WTC11 (cell line): ENCODE measurements around the gene TAC3. TPM values are rescaled to one million over a fixed set of nuclear protein-coding genes. Genes with fewer than 3 reads are reported as not detected.

ENCODE experiments used
- ATAC-seq: fragments of 200-7000 bp; cut with Tn5 transposase; 2 replicates; pipeline ENCODE4 v1.10.0; 2021; ENCODE audit warnings: mild to moderate bottlenecking, moderate library complexity
- CTCF ChIA-PET: fragments of 300-600 bp; sonication (Branson Sonifier 250); formaldehyde crosslinking; loops from one replicate; lab custom pipeline; 2021; ENCODE audit warnings: antibody characterized with exemption; lab: Charles Lee
- POLR2A ChIA-PET: fragments of 350-600 bp; sonication (Branson Sonifier 250); formaldehyde crosslinking; loops from one replicate; lab custom pipeline; 2021; ENCODE audit warnings: antibody characterized with exemption; lab: Charles Lee
- DNase-seq: peaks from one replicate; pipeline ENCODE4 v3.0.0; 2021; ENCODE audit warnings: low spot score
- H3K27ac Mint-ChIP-seq: 2 replicates; pipeline ENCODE4 v1.8.0; 2021; ENCODE audit warnings: mixed read lengths
- H3K27me3 Mint-ChIP-seq: 2 replicates; pipeline ENCODE4 v1.8.0; 2021; ENCODE audit warnings: low read depth, mild to moderate bottlenecking, moderate library complexity, mixed read lengths
- H3K36me3 Mint-ChIP-seq: 2 replicates; pipeline ENCODE4 v1.8.0; 2021; ENCODE audit warnings: mixed read lengths
- H3K4me1 Mint-ChIP-seq: 2 replicates; pipeline ENCODE4 v1.8.0; 2022; ENCODE audit warnings: mixed read lengths
- H3K4me3 Mint-ChIP-seq: 2 replicates; pipeline ENCODE4 v1.8.0; 2021; ENCODE audit warnings: mild to moderate bottlenecking, moderate library complexity, mixed read lengths
- H3K9me3 Mint-ChIP-seq: 2 replicates; pipeline ENCODE4 v1.8.0; 2021; ENCODE audit warnings: mixed read lengths
- CBFB ChIP-seq: sonication (generic); formaldehyde crosslinking; IDR thresholded peaks from 2 replicates; pipeline ENCODE4 v1.8.1; 2022; ENCODE audit warnings: mild to moderate bottlenecking, low read depth, missing genetic modification reagents
- ETV6 ChIP-seq: sonication (generic); formaldehyde crosslinking; IDR thresholded peaks from 2 replicates; pipeline ENCODE4 v1.8.1; 2022; ENCODE audit warnings: mild to moderate bottlenecking, missing genetic modification reagents
- FOXK1 ChIP-seq: sonication (generic); formaldehyde crosslinking; IDR thresholded peaks from 2 replicates; pipeline ENCODE4 v1.8.0; 2022; ENCODE audit warnings: mild to moderate bottlenecking, moderate library complexity, missing genetic modification reagents
- SMAD3 ChIP-seq: sonication (generic); formaldehyde crosslinking; IDR thresholded peaks from 2 replicates; pipeline ENCODE4 v1.8.0; 2022; ENCODE audit warnings: missing genetic modification reagents, mild to moderate bottlenecking, borderline replicate concordance
- SMAD4 ChIP-seq: sonication (generic); formaldehyde crosslinking; IDR thresholded peaks from 2 replicates; pipeline ENCODE4 v1.8.0; 2022; ENCODE audit warnings: mild to moderate bottlenecking, missing genetic modification reagents
- ZBTB21 ChIP-seq: sonication (generic); formaldehyde crosslinking; IDR thresholded peaks from 2 replicates; pipeline ENCODE4 v1.8.1; 2023; ENCODE audit warnings: mild to moderate bottlenecking, missing genetic modification reagents, borderline replicate concordance
- total RNA-seq: library from RNA; stranded (reverse); gene quantifications from 3 replicates; pipeline ENCODE4 v1.2.3, GENCODE V29; 2021
- TF ChIP-seq, protein P1 (sequence below): sonication (generic); formaldehyde crosslinking; IDR thresholded peaks from 2 replicates; pipeline ENCODE4 v1.8.1; 2022; ENCODE audit warnings: missing genetic modification reagents, borderline replicate concordance
- TF ChIP-seq, protein P2 (sequence below): sonication (generic); formaldehyde crosslinking; IDR thresholded peaks from 2 replicates; pipeline ENCODE4 v1.8.1; 2023; ENCODE audit warnings: mild to moderate bottlenecking, missing genetic modification reagents
- TF ChIP-seq, protein P3 (sequence below): sonication (generic); formaldehyde crosslinking; IDR thresholded peaks from 2 replicates; pipeline ENCODE4 v1.8.1; 2023; ENCODE audit warnings: mild to moderate bottlenecking, missing genetic modification reagents, moderate library complexity
- TF ChIP-seq, protein P4 (sequence below): sonication (generic); formaldehyde crosslinking; IDR thresholded peaks from 2 replicates; pipeline ENCODE4 v1.8.1; 2022; ENCODE audit warnings: mild to moderate bottlenecking, moderate library complexity, missing genetic modification reagents
- TF ChIP-seq, protein P5 (sequence below): sonication (generic); formaldehyde crosslinking; IDR thresholded peaks from 2 replicates; pipeline ENCODE4 v1.8.0; 2022; ENCODE audit warnings: missing genetic modification reagents
- TF ChIP-seq, protein P6 (sequence below): fragments of 250-450 bp; sonication (Bioruptor Pico); IDR thresholded peaks from 2 replicates; pipeline ENCODE4 v1.8.0; 2021; ENCODE audit warnings: mild to moderate bottlenecking
- TF ChIP-seq, protein P7 (sequence below): fragments of 250-450 bp; sonication (Bioruptor Pico); IDR thresholded peaks from 2 replicates; pipeline ENCODE4 v1.9.0; 2021; ENCODE audit warnings: mild to moderate bottlenecking, borderline replicate concordance
- TF ChIP-seq, protein P8 (sequence below): sonication (generic); formaldehyde crosslinking; IDR thresholded peaks from 2 replicates; pipeline ENCODE4 v1.8.1; 2023; ENCODE audit warnings: mild to moderate bottlenecking, missing genetic modification reagents, moderate library complexity

TAC3 gene
- total RNA-seq, 1 experiment from 2014 or later = 4.1 TPM

DNA sequence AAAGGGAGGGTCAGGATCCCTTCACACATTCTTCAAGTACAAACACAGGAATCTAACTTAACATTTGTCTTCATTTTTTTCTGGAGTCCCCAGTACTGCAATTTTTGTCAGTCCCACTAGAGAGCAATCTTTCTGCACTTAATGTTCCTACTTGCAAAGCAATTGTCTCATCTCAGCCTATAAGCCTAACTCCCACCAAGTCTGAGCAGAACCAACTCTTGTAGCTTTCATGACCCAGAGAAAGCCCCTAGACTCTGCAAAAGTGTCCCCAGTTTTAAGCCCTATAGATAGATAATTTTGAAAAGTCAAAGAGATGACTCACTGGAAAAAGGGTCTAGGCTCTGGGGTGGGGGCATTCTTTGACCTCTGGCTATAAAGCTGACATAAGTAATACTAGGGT lies 8.2 kb downstream of the TAC3 start:
- no peak for TF ChIP-seq ETV6 (CRISPR knock-in tag)
- no peak for TF ChIP-seq SMAD3 (CRISPR knock-in tag)
- no peak for TF ChIP-seq CBFB
- no peak for TF ChIP-seq ZBTB21 (CRISPR knock-in tag)
- TF ChIP-seq, protein P1, sequence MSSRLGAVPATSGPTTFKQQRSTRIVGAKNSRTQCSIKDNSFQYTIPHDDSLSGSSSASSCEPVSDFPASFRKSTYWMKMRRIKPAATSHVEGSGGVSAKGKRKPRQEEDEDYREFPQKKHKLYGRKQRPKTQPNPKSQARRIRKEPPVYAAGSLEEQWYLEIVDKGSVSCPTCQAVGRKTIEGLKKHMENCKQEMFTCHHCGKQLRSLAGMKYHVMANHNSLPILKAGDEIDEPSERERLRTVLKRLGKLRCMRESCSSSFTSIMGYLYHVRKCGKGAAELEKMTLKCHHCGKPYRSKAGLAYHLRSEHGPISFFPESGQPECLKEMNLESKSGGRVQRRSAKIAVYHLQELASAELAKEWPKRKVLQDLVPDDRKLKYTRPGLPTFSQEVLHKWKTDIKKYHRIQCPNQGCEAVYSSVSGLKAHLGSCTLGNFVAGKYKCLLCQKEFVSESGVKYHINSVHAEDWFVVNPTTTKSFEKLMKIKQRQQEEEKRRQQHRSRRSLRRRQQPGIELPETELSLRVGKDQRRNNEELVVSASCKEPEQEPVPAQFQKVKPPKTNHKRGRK (CRISPR knock-in tag) = no peak
- TF ChIP-seq, protein P2, sequence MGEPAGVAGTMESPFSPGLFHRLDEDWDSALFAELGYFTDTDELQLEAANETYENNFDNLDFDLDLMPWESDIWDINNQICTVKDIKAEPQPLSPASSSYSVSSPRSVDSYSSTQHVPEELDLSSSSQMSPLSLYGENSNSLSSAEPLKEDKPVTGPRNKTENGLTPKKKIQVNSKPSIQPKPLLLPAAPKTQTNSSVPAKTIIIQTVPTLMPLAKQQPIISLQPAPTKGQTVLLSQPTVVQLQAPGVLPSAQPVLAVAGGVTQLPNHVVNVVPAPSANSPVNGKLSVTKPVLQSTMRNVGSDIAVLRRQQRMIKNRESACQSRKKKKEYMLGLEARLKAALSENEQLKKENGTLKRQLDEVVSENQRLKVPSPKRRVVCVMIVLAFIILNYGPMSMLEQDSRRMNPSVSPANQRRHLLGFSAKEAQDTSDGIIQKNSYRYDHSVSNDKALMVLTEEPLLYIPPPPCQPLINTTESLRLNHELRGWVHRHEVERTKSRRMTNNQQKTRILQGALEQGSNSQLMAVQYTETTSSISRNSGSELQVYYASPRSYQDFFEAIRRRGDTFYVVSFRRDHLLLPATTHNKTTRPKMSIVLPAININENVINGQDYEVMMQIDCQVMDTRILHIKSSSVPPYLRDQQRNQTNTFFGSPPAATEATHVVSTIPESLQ (CRISPR knock-in tag) = no peak
- TF ChIP-seq, protein P3, sequence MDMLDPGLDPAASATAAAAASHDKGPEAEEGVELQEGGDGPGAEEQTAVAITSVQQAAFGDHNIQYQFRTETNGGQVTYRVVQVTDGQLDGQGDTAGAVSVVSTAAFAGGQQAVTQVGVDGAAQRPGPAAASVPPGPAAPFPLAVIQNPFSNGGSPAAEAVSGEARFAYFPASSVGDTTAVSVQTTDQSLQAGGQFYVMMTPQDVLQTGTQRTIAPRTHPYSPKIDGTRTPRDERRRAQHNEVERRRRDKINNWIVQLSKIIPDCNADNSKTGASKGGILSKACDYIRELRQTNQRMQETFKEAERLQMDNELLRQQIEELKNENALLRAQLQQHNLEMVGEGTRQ = no peak
- TF ChIP-seq, protein P4, sequence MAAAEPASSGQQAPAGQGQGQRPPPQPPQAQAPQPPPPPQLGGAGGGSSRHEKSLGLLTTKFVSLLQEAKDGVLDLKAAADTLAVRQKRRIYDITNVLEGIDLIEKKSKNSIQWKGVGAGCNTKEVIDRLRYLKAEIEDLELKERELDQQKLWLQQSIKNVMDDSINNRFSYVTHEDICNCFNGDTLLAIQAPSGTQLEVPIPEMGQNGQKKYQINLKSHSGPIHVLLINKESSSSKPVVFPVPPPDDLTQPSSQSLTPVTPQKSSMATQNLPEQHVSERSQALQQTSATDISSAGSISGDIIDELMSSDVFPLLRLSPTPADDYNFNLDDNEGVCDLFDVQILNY (CRISPR knock-in tag) = no peak
- TF ChIP-seq, protein P5, sequence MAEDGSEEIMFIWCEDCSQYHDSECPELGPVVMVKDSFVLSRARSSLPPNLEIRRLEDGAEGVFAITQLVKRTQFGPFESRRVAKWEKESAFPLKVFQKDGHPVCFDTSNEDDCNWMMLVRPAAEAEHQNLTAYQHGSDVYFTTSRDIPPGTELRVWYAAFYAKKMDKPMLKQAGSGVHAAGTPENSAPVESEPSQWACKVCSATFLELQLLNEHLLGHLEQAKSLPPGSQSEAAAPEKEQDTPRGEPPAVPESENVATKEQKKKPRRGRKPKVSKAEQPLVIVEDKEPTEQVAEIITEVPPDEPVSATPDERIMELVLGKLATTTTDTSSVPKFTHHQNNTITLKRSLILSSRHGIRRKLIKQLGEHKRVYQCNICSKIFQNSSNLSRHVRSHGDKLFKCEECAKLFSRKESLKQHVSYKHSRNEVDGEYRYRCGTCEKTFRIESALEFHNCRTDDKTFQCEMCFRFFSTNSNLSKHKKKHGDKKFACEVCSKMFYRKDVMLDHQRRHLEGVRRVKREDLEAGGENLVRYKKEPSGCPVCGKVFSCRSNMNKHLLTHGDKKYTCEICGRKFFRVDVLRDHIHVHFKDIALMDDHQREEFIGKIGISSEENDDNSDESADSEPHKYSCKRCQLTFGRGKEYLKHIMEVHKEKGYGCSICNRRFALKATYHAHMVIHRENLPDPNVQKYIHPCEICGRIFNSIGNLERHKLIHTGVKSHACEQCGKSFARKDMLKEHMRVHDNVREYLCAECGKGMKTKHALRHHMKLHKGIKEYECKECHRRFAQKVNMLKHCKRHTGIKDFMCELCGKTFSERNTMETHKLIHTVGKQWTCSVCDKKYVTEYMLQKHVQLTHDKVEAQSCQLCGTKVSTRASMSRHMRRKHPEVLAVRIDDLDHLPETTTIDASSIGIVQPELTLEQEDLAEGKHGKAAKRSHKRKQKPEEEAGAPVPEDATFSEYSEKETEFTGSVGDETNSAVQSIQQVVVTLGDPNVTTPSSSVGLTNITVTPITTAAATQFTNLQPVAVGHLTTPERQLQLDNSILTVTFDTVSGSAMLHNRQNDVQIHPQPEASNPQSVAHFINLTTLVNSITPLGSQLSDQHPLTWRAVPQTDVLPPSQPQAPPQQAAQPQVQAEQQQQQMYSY = no peak
- TF ChIP-seq, protein P6, sequence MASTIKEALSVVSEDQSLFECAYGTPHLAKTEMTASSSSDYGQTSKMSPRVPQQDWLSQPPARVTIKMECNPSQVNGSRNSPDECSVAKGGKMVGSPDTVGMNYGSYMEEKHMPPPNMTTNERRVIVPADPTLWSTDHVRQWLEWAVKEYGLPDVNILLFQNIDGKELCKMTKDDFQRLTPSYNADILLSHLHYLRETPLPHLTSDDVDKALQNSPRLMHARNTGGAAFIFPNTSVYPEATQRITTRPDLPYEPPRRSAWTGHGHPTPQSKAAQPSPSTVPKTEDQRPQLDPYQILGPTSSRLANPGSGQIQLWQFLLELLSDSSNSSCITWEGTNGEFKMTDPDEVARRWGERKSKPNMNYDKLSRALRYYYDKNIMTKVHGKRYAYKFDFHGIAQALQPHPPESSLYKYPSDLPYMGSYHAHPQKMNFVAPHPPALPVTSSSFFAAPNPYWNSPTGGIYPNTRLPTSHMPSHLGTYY (CRISPR knock-in tag) = no peak
- TF ChIP-seq, protein P7, sequence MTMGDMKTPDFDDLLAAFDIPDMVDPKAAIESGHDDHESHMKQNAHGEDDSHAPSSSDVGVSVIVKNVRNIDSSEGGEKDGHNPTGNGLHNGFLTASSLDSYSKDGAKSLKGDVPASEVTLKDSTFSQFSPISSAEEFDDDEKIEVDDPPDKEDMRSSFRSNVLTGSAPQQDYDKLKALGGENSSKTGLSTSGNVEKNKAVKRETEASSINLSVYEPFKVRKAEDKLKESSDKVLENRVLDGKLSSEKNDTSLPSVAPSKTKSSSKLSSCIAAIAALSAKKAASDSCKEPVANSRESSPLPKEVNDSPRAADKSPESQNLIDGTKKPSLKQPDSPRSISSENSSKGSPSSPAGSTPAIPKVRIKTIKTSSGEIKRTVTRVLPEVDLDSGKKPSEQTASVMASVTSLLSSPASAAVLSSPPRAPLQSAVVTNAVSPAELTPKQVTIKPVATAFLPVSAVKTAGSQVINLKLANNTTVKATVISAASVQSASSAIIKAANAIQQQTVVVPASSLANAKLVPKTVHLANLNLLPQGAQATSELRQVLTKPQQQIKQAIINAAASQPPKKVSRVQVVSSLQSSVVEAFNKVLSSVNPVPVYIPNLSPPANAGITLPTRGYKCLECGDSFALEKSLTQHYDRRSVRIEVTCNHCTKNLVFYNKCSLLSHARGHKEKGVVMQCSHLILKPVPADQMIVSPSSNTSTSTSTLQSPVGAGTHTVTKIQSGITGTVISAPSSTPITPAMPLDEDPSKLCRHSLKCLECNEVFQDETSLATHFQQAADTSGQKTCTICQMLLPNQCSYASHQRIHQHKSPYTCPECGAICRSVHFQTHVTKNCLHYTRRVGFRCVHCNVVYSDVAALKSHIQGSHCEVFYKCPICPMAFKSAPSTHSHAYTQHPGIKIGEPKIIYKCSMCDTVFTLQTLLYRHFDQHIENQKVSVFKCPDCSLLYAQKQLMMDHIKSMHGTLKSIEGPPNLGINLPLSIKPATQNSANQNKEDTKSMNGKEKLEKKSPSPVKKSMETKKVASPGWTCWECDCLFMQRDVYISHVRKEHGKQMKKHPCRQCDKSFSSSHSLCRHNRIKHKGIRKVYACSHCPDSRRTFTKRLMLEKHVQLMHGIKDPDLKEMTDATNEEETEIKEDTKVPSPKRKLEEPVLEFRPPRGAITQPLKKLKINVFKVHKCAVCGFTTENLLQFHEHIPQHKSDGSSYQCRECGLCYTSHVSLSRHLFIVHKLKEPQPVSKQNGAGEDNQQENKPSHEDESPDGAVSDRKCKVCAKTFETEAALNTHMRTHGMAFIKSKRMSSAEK (CRISPR knock-in tag) = no peak
- TF ChIP-seq SMAD4 (CRISPR knock-in tag) = no peak
- TF ChIP-seq, protein P8, sequence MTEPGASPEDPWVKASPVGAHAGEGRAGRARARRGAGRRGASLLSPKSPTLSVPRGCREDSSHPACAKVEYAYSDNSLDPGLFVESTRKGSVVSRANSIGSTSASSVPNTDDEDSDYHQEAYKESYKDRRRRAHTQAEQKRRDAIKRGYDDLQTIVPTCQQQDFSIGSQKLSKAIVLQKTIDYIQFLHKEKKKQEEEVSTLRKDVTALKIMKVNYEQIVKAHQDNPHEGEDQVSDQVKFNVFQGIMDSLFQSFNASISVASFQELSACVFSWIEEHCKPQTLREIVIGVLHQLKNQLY (CRISPR knock-in tag) = no peak
- TF ChIP-seq FOXK1 = no peak
- Mint-ChIP-seq H3K9me3 (no peaks in the 10 kb centered on the region), H3K4me3 (no peak overlapping the region), H3K4me1 (peaks cover 56% of the 10 kb centered on the region), H3K36me3 (peaks cover 14% of the 10 kb centered on the region), H3K27me3 (no peaks in the 10 kb centered on the region), H3K27ac (no peak overlapping the region)
- POLR2A ChIA-PET = no interaction called here
- ATAC-seq (peak; percentile 11), DNase-seq (no peak)
- CTCF ChIA-PET = interaction anchor here (0.6 to 2.4 kb wide), 19 partner anchors 9 to 451 kb away, joined by 3 to 33 read pairs (median 4); partner anchors contain the start of genes LRP1, NEMP1 and STAT6
